Keratinocyte (primary cell): Measurements from ENCODE around the gene CNOT6. TPM values are rescaled to one million over a fixed set of nuclear protein-coding genes. Genes with fewer than 3 reads are reported as not detected.

Experiments
- DNase-seq: peaks from one replicate; pipeline ENCODE4 v3.0.0-alpha.2; 2011; ENCODE audit warnings: low read depth, missing footprints, low spot score
- FAIRE-seq: peaks from 2 replicates; lab custom pipeline; 2011; peaks lifted over from hg19 to GRCh38; lab: Jason Lieb, UNC
- H2AFZ ChIP-seq: 2 replicates; pipeline ENCODE4 v1.6.0; 2012; ENCODE audit warnings: low read length, control low read depth, inconsistent platforms; ENCODE audit not compliant: control insufficient read depth
- H3K27ac ChIP-seq: 2 replicates; pipeline ENCODE4 v1.5.1; 2011; ENCODE audit warnings: low read length; ENCODE audit not compliant: control insufficient read depth, insufficient read depth
- H3K27me3 ChIP-seq: 3 replicates; pipeline ENCODE4 v1.6.0; 2011; ENCODE audit warnings: low read length; ENCODE audit not compliant: control insufficient read depth, insufficient read depth; ENCODE audit errors: extremely low read depth
- H3K36me3 ChIP-seq, 2 experiments: 2 replicates in 1 of 2; 3 replicates in 1 of 2; pipeline ENCODE4 v1.5.1; 2011; ENCODE audit warnings: low read length in 2 of 2, mild to moderate bottlenecking in 1 of 2; ENCODE audit not compliant: control insufficient read depth in 2 of 2, insufficient read depth in 2 of 2; ENCODE audit errors: extremely low read depth in 1 of 2
- H3K4me1 ChIP-seq: 3 replicates; pipeline ENCODE4 v1.5.1; 2011; ENCODE audit warnings: low read length; ENCODE audit not compliant: control insufficient read depth, insufficient read depth; ENCODE audit errors: extremely low read depth
- H3K4me2 ChIP-seq: 3 replicates; pipeline ENCODE4 v1.6.0; 2011; ENCODE audit warnings: low read depth, low read length; ENCODE audit not compliant: control insufficient read depth, insufficient read depth; ENCODE audit errors: extremely low read depth
- H3K4me3 ChIP-seq, 3 experiments: fragments of 200-600 bp in 1 of 3; sonication (generic) in 1 of 3; 2 replicates in 2 of 3; 3 replicates in 1 of 3; pipeline ENCODE4 v1.5.1; 2011 to 2016; ENCODE audit warnings: low read length in 3 of 3, mild to moderate bottlenecking in 3 of 3, control low read depth in 2 of 3, inconsistent platforms in 1 of 3, low read depth in 1 of 3, mixed read lengths in 1 of 3, mixed run types in 1 of 3, moderate library complexity in 1 of 3; ENCODE audit not compliant: control insufficient read depth in 2 of 3, insufficient read depth in 2 of 3; ENCODE audit errors: extremely low read depth in 1 of 3
- H3K79me2 ChIP-seq: 2 replicates; pipeline ENCODE4 v1.6.0; 2012; ENCODE audit warnings: low read length; ENCODE audit not compliant: control insufficient read depth, insufficient read depth
- H3K9ac ChIP-seq: 3 replicates; pipeline ENCODE4 v1.6.0; 2011; ENCODE audit warnings: low read length; ENCODE audit not compliant: control insufficient read depth, insufficient read depth; ENCODE audit errors: extremely low read depth
- H3K9me1 ChIP-seq: 3 replicates; pipeline ENCODE4 v1.6.0; 2011; ENCODE audit warnings: low read length; ENCODE audit not compliant: control insufficient read depth, insufficient read depth; ENCODE audit errors: extremely low read depth
- H3K9me3 ChIP-seq: 2 replicates; pipeline ENCODE4 v1.5.1; 2012; ENCODE audit warnings: low read depth, low read length; ENCODE audit not compliant: control insufficient read depth
- H4K20me1 ChIP-seq: 3 replicates; pipeline ENCODE4 v1.6.0; 2011; ENCODE audit warnings: low read length; ENCODE audit not compliant: control insufficient read depth, insufficient read depth; ENCODE audit errors: extremely low read depth
- CTCF ChIP-seq, 3 experiments: IDR thresholded peaks in 1 of 3; conservative IDR thresholded peaks in 1 of 3; optimal IDR thresholded peaks in 1 of 3; 2 replicates in 2 of 3; 3 replicates in 1 of 3; pipeline versions ENCODE3 to v1.5.1; 2011; ENCODE audit warnings: low read length in 3 of 3, mild to moderate bottlenecking in 3 of 3, moderate library complexity in 2 of 3, control low read depth in 1 of 3, inconsistent platforms in 1 of 3; ENCODE audit not compliant: insufficient read depth in 2 of 3; ENCODE audit errors: extremely low read depth in 1 of 3
- EZH2 ChIP-seq: IDR thresholded peaks from one replicate; pipeline ENCODE4 v1.6.1; 2012; ENCODE audit warnings: inconsistent platforms, mild to moderate bottlenecking, low read length, moderate library complexity
- dilution Hi-C: fragments of 300-500 bp; cut with MboI; formaldehyde crosslinking; loops from one replicate; pipeline ENCODE4 v1.7.0; 2020; ENCODE audit warnings: low sequenced_read_pairs; ENCODE audit not compliant: extremely low pct_ligation_motif_present
- polyA plus RNA-seq, 5 experiments: library from polyadenylated mRNA; depleted of rRNA in 3 of 5; stranded (reverse) in 3 of 5; stranded (forward) in 1 of 5; unstranded in 1 of 5; fragments of >200 nt; gene quantifications; 1 replicate in 1 of 5; 2 replicates in 3 of 5; 3 replicates in 1 of 5; pipeline versions ENCODE4 v1.2.1 to v1.2.3, GENCODE V29; 2011 to 2012; ENCODE audit warnings: missing spikeins in 2 of 5, low read depth in 1 of 5, low replicate concordance in 1 of 5

The CNOT6 gene
- polyA plus RNA-seq, 1 donor (not counting 4 experiments of a cell fraction or from before 2014, with no cell fraction given), result 29.7 TPM

- dilution Hi-C loops, result no loop called here
Measured at GRCh38 chr5:180523629-180524466, 29.7 kb downstream of the CNOT6 start.

GRCh38 chr5:180525399-180525798, 31.2 kb downstream of the CNOT6 start:
- TF ChIP-seq CTCF (optimal IDR thresholded peaks at IDR 0.05 in 1 of 3, IDR thresholded peaks at IDR 0.05 in 1 of 3, conservative IDR thresholded peaks at IDR 0.05 in 1 of 3; ENCODE audit: extremely low read depth in 1 of 3, insufficient read depth in 2 of 3, low read length in 3 of 3) (no peak), EZH2 (no peak)
- no peak overlapping the region for H2AFZ ChIP-seq
- H3K27me3 ChIP-seq, result no peaks in the 10 kb centered on the region
- H3K9ac ChIP-seq, result no peak overlapping the region
- H3K27ac ChIP-seq, result no peak overlapping the region
- H3K36me3 ChIP-seq, result no peaks in the 10 kb centered on the region
- H3K9me3 ChIP-seq, result no peaks in the 10 kb centered on the region
- FAIRE-seq (no peak), DNase-seq (no peak)
- H3K4me1 ChIP-seq, result peaks cover 17% of the 10 kb centered on the region
- dilution Hi-C loops, result no loop called here
- no peak overlapping the region for H3K4me2 ChIP-seq
- H4K20me1 ChIP-seq, result peaks cover 9% of the 10 kb centered on the region
- no peaks in the 10 kb centered on the region for H3K9me1 ChIP-seq
- H3K4me3 ChIP-seq, result no peak overlapping the region
- H3K79me2 ChIP-seq, result peaks cover 81% of the 10 kb centered on the region

More at GRCh38 chr5:180523629-180524466, 29.7 kb downstream of the CNOT6 start:
- H3K9me3 ChIP-seq, result no peaks in the 10 kb centered on the region
- H3K9me1 ChIP-seq, result no peaks in the 10 kb centered on the region
- H3K4me2 ChIP-seq, result no peak overlapping the region
- H3K27ac ChIP-seq, result no peak overlapping the region
- no peaks in the 10 kb centered on the region for H3K36me3 ChIP-seq
- TF ChIP-seq CTCF (optimal IDR thresholded peaks at IDR 0.05 in 1 of 3, IDR thresholded peaks at IDR 0.05 in 1 of 3, conservative IDR thresholded peaks at IDR 0.05 in 1 of 3; ENCODE audit: extremely low read depth in 1 of 3, insufficient read depth in 2 of 3, low read length in 3 of 3) (no peak), EZH2 (no peak)
- no peaks in the 10 kb centered on the region for H3K27me3 ChIP-seq
- peaks cover 17% of the 10 kb centered on the region for H3K4me1 ChIP-seq
- no peak for FAIRE-seq
- peaks cover 9% of the 10 kb centered on the region for H4K20me1 ChIP-seq
- H3K79me2 ChIP-seq, result peaks cover 89% of the 10 kb centered on the region
- no peak for DNase-seq
- no peak overlapping the region for H3K4me3 ChIP-seq
- H3K9ac ChIP-seq, result no peak overlapping the region
- no peak overlapping the region for H2AFZ ChIP-seq
